DOHH2 (cell line): ENCODE results near the gene RBMS3.

Source experiments
- H3F3A ChIP-seq: fragments of 200-600 bp; sonication (generic), shearing (Covaris generic); 2 replicates; pipeline ENCODE4 v1.6.0; 2016; ENCODE audit warnings: antibody characterized with exemption, mild to moderate bottlenecking; ENCODE audit not compliant: control insufficient read depth, insufficient read depth
- H3K27ac ChIP-seq: fragments of 200-600 bp; sonication (generic); 2 replicates; pipeline ENCODE4 v1.5.1; 2014; ENCODE audit warnings: low read depth, mild to moderate bottlenecking, low read length, moderate library complexity
- H3K27me3 ChIP-seq: fragments of 200-600 bp; sonication (generic); 2 replicates; pipeline ENCODE4 v1.6.1; 2014; ENCODE audit warnings: mild to moderate bottlenecking, low read length, mixed read lengths; ENCODE audit not compliant: control insufficient read depth
- H3K36me3 ChIP-seq: fragments of 200-600 bp; sonication (generic); 2 replicates; pipeline ENCODE4 v1.6.1; 2014; ENCODE audit warnings: mild to moderate bottlenecking, low read length, moderate library complexity, mixed read lengths; ENCODE audit not compliant: control insufficient read depth
- H3K4me1 ChIP-seq: fragments of 200-600 bp; sonication (generic); 2 replicates; pipeline ENCODE4 v1.6.1; 2014; ENCODE audit warnings: mild to moderate bottlenecking, low read length, mixed read lengths; ENCODE audit not compliant: control insufficient read depth
- H3K4me2 ChIP-seq: fragments of 200-600 bp; sonication (generic); 2 replicates; pipeline ENCODE4 v1.6.0; 2014; ENCODE audit warnings: mild to moderate bottlenecking, low read length, moderate library complexity
- H3K4me3 ChIP-seq: fragments of 200-600 bp; sonication (generic); 2 replicates; pipeline ENCODE4 v1.5.1; 2014; ENCODE audit warnings: mild to moderate bottlenecking, low read length, mixed read lengths
- H3K79me2 ChIP-seq: fragments of 200-600 bp; sonication (generic); 2 replicates; pipeline ENCODE4 v1.6.1; 2014; ENCODE audit warnings: mild to moderate bottlenecking, low read length, mixed read lengths; ENCODE audit not compliant: control insufficient read depth
- H3K9me2 ChIP-seq: fragments of 200-600 bp; sonication (generic); replicated peaks from 2 replicates; pipeline ENCODE4 v1.6.1; 2014; ENCODE audit warnings: mild to moderate bottlenecking, low read length, mixed read lengths; ENCODE audit not compliant: control insufficient read depth
- H3K9me3 ChIP-seq: fragments of 200-600 bp; sonication (generic); 2 replicates; pipeline ENCODE4 v1.6.1; 2014; ENCODE audit warnings: antibody characterized with exemption, low read length, mixed read lengths; ENCODE audit not compliant: control insufficient read depth, insufficient read depth
- H4K20me1 ChIP-seq: fragments of 200-600 bp; sonication (generic); 2 replicates; pipeline ENCODE4 v1.6.0; 2014; ENCODE audit warnings: low read depth, mild to moderate bottlenecking, antibody characterized with exemption, low read length, moderate library complexity; ENCODE audit not compliant: control insufficient read depth, insufficient read depth
- EZH2phosphoT487 ChIP-seq: fragments of 200-600 bp; sonication (generic); IDR thresholded peaks from 2 replicates; pipeline ENCODE4 v1.6.1; 2017; ENCODE audit warnings: borderline replicate concordance, mild to moderate bottlenecking, antibody characterized with exemption, low read length, moderate library complexity, mixed read lengths
- TF ChIP-seq, protein P1 (sequence below): fragments of 200-600 bp; sonication (generic); IDR thresholded peaks from one replicate; pipeline ENCODE4 v1.5.1; 2014; ENCODE audit warnings: antibody characterized with exemption, mild to moderate bottlenecking, low read depth, low read length; ENCODE audit not compliant: poor library complexity, severe bottlenecking

RBMS3 gene

DNA sequence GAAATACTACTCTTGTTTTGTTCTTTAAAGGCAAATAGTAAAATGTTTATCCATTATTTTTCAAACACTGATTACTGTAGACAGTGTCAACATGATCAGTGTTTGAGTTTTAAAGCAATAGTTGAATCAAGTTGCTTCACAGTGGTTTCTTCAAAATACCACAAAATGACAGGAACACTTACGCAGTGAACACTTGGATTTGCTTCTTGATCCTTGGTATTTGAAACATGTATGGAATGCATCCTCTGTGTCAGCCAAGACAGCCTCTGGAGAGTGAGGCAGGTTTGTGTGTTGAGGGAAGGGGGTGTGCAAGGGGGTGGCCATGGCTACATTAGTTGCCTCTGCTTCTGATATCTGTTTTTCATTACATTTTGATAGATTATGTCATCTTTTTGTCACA, 413.0 kb downstream of the RBMS3 start:
- no peaks in the 10 kb centered on the region for H3K4me1 ChIP-seq
- TF ChIP-seq, protein P1, sequence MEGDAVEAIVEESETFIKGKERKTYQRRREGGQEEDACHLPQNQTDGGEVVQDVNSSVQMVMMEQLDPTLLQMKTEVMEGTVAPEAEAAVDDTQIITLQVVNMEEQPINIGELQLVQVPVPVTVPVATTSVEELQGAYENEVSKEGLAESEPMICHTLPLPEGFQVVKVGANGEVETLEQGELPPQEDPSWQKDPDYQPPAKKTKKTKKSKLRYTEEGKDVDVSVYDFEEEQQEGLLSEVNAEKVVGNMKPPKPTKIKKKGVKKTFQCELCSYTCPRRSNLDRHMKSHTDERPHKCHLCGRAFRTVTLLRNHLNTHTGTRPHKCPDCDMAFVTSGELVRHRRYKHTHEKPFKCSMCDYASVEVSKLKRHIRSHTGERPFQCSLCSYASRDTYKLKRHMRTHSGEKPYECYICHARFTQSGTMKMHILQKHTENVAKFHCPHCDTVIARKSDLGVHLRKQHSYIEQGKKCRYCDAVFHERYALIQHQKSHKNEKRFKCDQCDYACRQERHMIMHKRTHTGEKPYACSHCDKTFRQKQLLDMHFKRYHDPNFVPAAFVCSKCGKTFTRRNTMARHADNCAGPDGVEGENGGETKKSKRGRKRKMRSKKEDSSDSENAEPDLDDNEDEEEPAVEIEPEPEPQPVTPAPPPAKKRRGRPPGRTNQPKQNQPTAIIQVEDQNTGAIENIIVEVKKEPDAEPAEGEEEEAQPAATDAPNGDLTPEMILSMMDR = no peak
- TF ChIP-seq EZH2phosphoT487 = no peak
- no peak overlapping the region for H3K27ac ChIP-seq
- H3K27me3 ChIP-seq = no peaks in the 10 kb centered on the region
- H3F3A ChIP-seq = no peaks in the 10 kb centered on the region
- H4K20me1 ChIP-seq = no peaks in the 10 kb centered on the region
- H3K4me2 ChIP-seq = no peak overlapping the region
- H3K4me3 ChIP-seq = no peak overlapping the region
- no peaks in the 10 kb centered on the region for H3K9me2 ChIP-seq
- no peaks in the 10 kb centered on the region for H3K36me3 ChIP-seq
- no peaks in the 10 kb centered on the region for H3K79me2 ChIP-seq
- H3K9me3 ChIP-seq = no peaks in the 10 kb centered on the region

- Histone ChIP-seq H3K9me2 (no peaks in the 10 kb centered on the region), H3F3A (no peaks in the 10 kb centered on the region), H3K36me3 (no peaks in the 10 kb centered on the region), H3K9me3 (no peaks in the 10 kb centered on the region), H3K79me2 (no peaks in the 10 kb centered on the region), H3K27me3 (no peaks in the 10 kb centered on the region), H3K4me1 (no peaks in the 10 kb centered on the region), H3K4me3 (no peak overlapping the region), H3K27ac (no peak overlapping the region), H4K20me1 (no peaks in the 10 kb centered on the region), H3K4me2 (no peak overlapping the region)
- no peak for TF ChIP-seq EZH2phosphoT487
- TF ChIP-seq, protein P1 = no peak
These were observed 413.5 kb downstream of the RBMS3 start for GRCh38 chr3:29694331-29694730.

DNA sequence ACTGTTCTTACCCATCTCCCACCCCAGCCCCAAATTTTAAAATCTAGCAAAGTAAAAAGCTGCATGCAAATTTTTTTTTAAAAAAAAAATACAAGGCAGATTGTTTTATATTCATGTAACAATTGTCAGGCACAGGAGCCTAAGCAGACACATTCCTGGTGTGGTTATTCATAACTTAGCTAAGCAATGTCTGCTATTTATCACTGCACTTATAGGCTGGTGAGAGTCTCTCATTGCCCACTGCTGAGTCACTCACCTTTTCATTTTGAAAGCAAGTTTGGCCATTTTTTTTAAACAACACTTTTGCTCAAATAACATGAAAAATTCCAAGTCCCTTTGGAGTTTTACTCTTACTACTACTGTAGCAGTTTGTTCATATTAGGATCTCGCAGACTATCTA, 413.9 kb downstream of the RBMS3 start:
- Histone ChIP-seq H3K9me3 (no peaks in the 10 kb centered on the region), H3K4me2 (no peak overlapping the region), H3K79me2 (no peaks in the 10 kb centered on the region), H3K27ac (no peak overlapping the region), H3K4me3 (no peak overlapping the region), H3K36me3 (no peaks in the 10 kb centered on the region), H3K27me3 (no peaks in the 10 kb centered on the region), H3K4me1 (no peaks in the 10 kb centered on the region), H4K20me1 (no peaks in the 10 kb centered on the region), H3F3A (no peaks in the 10 kb centered on the region), H3K9me2 (no peaks in the 10 kb centered on the region)
- no peak for TF ChIP-seq EZH2phosphoT487
- TF ChIP-seq, protein P1 = no peak

DNA sequence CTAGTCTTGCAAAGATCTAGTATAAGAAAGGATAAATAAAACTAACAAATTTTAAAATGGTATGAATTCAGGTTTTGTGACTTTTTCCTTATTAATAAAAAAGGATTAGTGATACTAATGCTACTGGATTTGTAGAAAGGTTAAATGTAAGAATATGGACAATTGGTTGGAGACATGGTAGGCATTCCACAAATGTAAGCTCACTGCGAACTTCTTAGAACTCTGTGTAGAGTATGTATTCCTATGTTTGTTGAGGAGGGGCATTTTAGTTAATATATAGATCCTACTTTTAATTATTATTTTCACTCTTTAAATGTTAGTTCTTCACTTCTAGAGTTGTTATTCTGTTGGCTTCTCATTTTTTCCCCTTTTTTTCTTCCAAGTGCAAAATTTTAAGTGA, 414.3 kb downstream of the RBMS3 start:
- no peaks in the 10 kb centered on the region for H4K20me1 ChIP-seq
- no peak for TF ChIP-seq EZH2phosphoT487
- TF ChIP-seq, protein P1 = no peak
- H3F3A ChIP-seq = no peaks in the 10 kb centered on the region
- H3K79me2 ChIP-seq = no peaks in the 10 kb centered on the region
- H3K9me2 ChIP-seq = no peaks in the 10 kb centered on the region
- no peak overlapping the region for H3K4me2 ChIP-seq
- H3K9me3 ChIP-seq = no peaks in the 10 kb centered on the region
- H3K36me3 ChIP-seq = no peaks in the 10 kb centered on the region
- H3K27ac ChIP-seq = no peak overlapping the region
- H3K4me3 ChIP-seq = no peak overlapping the region
- no peaks in the 10 kb centered on the region for H3K27me3 ChIP-seq
- H3K4me1 ChIP-seq = no peaks in the 10 kb centered on the region
